ENCODE results near the gene HK2. TPM values are rescaled to one million over a fixed set of nuclear protein-coding genes. Genes with fewer than 3 reads are reported as not detected.

Gene HK2
- total and polyA plus RNA-seq, 8 donors, result 0.47 to 8.6 (median 2.9) TPM

GRCh38 chr2:74860521-74860920, 26.6 kb downstream of the HK2 start:
- H3K36me3 ChIP-seq, result no peaks in the 10 kb centered on the region
- intact Hi-C loops (cut with DNase I), result no loop called here
- H3K4me1 ChIP-seq, result peaks cover 0 to 10% (median 5%) of the 10 kb centered on the region in 3 donors
- DNase-seq (no peak), ATAC-seq (no peak), FAIRE-seq (no peak)
- no peak overlapping the region for H3K27ac ChIP-seq
- no peak overlapping the region for H3K4me3 ChIP-seq
- 39 to 49% methylated on average over 3 of the region's 3 CpGs for WGBS, 2 donors
- H3K27me3 ChIP-seq, result no peaks in the 10 kb centered on the region
- H3K9me3 ChIP-seq, result no peaks in the 10 kb centered on the region
- no peak for TF ChIP-seq CTCF (IDR thresholded peaks at IDR 0.05)

DNA sequence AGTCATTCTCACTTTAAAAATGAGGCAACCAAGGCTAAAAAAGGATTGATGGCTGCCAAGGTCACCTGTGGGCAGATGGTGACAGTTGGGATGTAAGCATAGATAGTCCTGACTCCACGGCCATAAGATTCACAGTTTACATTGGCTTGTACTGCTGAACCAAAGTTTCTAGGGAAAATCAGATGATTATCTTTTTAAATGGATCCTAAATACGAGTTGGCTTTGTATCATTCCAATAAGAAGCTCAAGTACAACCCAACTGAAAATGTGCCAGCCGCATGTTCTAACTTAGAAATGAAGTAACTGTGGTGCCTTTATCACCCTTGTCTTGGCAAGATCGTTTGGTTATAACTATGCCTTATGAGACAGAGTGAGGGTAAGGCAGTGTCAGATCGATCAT, 27.6 kb downstream of the HK2 start:
- intact Hi-C loops (cut with DNase I), result no loop called here
- DNase-seq (no peak), FAIRE-seq (no peak), ATAC-seq (no peak)
- H3K4me3 ChIP-seq, result no peak overlapping the region
- no peaks in the 10 kb centered on the region for H3K27me3 ChIP-seq
- 87 to 93% methylated on average over 5 of the region's 5 CpGs for WGBS, 2 donors
- H3K36me3 ChIP-seq, result no peaks in the 10 kb centered on the region
- no peak overlapping the region for H3K27ac ChIP-seq
- peaks cover 0 to 4% (median 4%) of the 10 kb centered on the region in 3 donors for H3K4me1 ChIP-seq
- no peak for TF ChIP-seq CTCF (IDR thresholded peaks at IDR 0.05)
- H3K9me3 ChIP-seq, result no peaks in the 10 kb centered on the region

- intact Hi-C loops (cut with DNase I), result no loop called here
- ATAC-seq, result peak in 3 of 4 donors; percentile 21 to 44 (median 25)
- Histone ChIP-seq H3K27ac (no peak overlapping the region), H3K4me1 (no peaks in the 10 kb centered on the region), H3K27me3 (no peaks in the 10 kb centered on the region), H3K4me3 (no peak overlapping the region), H3K9me3 (no peaks in the 10 kb centered on the region), H3K36me3 (no peaks in the 10 kb centered on the region)
- FAIRE-seq, result no peak
- 64 to 70% methylated on average over 17 of the region's 17 CpGs for WGBS, 2 donors
- DNase-seq, result no peak
- no peak for TF ChIP-seq CTCF (IDR thresholded peaks at IDR 0.05)
Measured at GRCh38 chr2:74862020-74862964, 28.4 kb downstream of the HK2 start.

DNA sequence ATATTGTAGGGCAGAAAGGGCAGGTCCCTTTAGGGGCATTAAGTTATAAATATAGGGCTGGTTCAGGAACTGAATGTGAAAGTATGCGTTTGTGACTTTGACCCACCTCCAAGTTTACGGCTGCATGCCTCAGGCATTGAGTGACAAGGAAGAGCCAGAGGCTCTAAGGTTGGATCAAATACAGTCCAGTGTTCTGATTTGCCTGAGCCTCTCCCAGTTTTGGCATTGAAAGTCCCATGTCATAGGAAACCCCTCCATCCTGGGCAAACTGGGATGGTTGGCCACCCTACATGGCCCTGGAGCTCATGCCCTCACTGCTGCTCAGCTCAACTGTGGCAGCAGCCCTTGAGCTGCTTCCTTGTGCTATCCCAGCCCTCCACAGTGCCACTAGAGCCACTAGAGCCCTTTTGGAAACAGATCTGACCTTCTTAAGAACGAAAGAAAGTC, 29.9 kb downstream of the HK2 start:
- Histone ChIP-seq H3K27me3 (no peaks in the 10 kb centered on the region), H3K9me3 (no peaks in the 10 kb centered on the region), H3K36me3 (no peaks in the 10 kb centered on the region), H3K4me1 (peaks cover 0 to 12% (median 0%) of the 10 kb centered on the region in 3 donors), H3K27ac (no peak overlapping the region), H3K4me3 (no peak overlapping the region)
- WGBS, 2 donors, result 73 to 74% methylated on average over 3 of the region's 3 CpGs
- intact Hi-C loops (cut with DNase I), result no loop called here
- DNase-seq (no peak), FAIRE-seq (no peak), ATAC-seq (no peak)
- no peak for TF ChIP-seq CTCF (IDR thresholded peaks at IDR 0.05)
